Loucy (cell line): ENCODE data around the gene OR6C70.
"Not testable (repeated sequence)": the region's sequence is repeated elsewhere in the genome, so short reads cannot be mapped to it uniquely, and the experiment has no call there.

Experiments used
- H2AFZ ChIP-seq: fragments of 200-600 bp; sonication (generic); 2 replicates; pipeline ENCODE4 v1.6.0; 2016; ENCODE audit warnings: antibody characterized with exemption, mild to moderate bottlenecking, low read length, moderate library complexity
- H3F3A ChIP-seq: fragments of 200-600 bp; 2 replicates; pipeline ENCODE4 v1.6.0; 2016; ENCODE audit warnings: antibody characterized with exemption, low read depth, mild to moderate bottlenecking
- H3K27me3 ChIP-seq: fragments of 200-600 bp; sonication (generic); 2 replicates; pipeline ENCODE4 v1.6.1; 2014; ENCODE audit warnings: low read length, mild to moderate bottlenecking; ENCODE audit not compliant: insufficient read depth, poor library complexity, severe bottlenecking
- H3K36me3 ChIP-seq: fragments of 200-600 bp; sonication (generic); 2 replicates; pipeline ENCODE4 v1.6.1; 2016; ENCODE audit warnings: low read length; ENCODE audit not compliant: insufficient read depth
- H3K4me1 ChIP-seq: fragments of 200-600 bp; sonication (generic); 2 replicates; pipeline ENCODE4 v1.5.1; 2014; ENCODE audit warnings: low read length, mild to moderate bottlenecking; ENCODE audit not compliant: insufficient read depth, poor library complexity, severe bottlenecking
- H3K4me2 ChIP-seq: fragments of 200-600 bp; sonication (generic); 2 replicates; pipeline ENCODE4 v1.6.0; 2014; ENCODE audit warnings: antibody characterized with exemption, low read length, low read depth, mild to moderate bottlenecking; ENCODE audit not compliant: poor library complexity, severe bottlenecking
- H3K4me3 ChIP-seq: fragments of 200-600 bp; sonication (generic); 2 replicates; pipeline ENCODE4 v1.5.1; 2014; ENCODE audit warnings: low read length, mild to moderate bottlenecking, mixed read lengths; ENCODE audit not compliant: poor library complexity, severe bottlenecking
- H3K79me2 ChIP-seq: fragments of 200-600 bp; sonication (generic); 2 replicates; pipeline ENCODE4 v1.6.1; 2014; ENCODE audit warnings: low read length; ENCODE audit not compliant: insufficient read depth
- H3K9ac ChIP-seq: fragments of 200-600 bp; sonication (generic); 2 replicates; pipeline ENCODE4 v1.6.0; 2014; ENCODE audit warnings: mild to moderate bottlenecking, low read depth, low read length, moderate library complexity; ENCODE audit not compliant: poor library complexity, severe bottlenecking
- H3K9me2 ChIP-seq: fragments of 200-600 bp; sonication (generic); replicated peaks from 2 replicates; pipeline ENCODE4 v1.6.1; 2016; ENCODE audit warnings: low read depth, low read length, mixed read lengths
- H3K9me3 ChIP-seq: fragments of 200-600 bp; sonication (generic); 2 replicates; pipeline ENCODE4 v1.6.1; 2014; ENCODE audit warnings: mild to moderate bottlenecking, antibody characterized with exemption, low read length, low read depth; ENCODE audit not compliant: insufficient read depth
- H4K20me1 ChIP-seq: fragments of 200-600 bp; sonication (generic); 2 replicates; pipeline ENCODE4 v1.6.0; 2014; ENCODE audit warnings: antibody characterized with exemption, low read length, mild to moderate bottlenecking; ENCODE audit not compliant: insufficient read depth, poor library complexity, severe bottlenecking
- EZH2phosphoT487 ChIP-seq: fragments of 200-600 bp; IDR thresholded peaks from 2 replicates; pipeline ENCODE4 v1.6.1; 2018; ENCODE audit warnings: antibody characterized with exemption, mild to moderate bottlenecking, moderate library complexity, borderline replicate concordance
- TF ChIP-seq, protein P1 (sequence below): fragments of 200-600 bp; sonication (generic); conservative IDR thresholded peaks from 2 replicates; pipeline ENCODE4 v1.5.1; 2014; ENCODE audit warnings: mild to moderate bottlenecking, antibody characterized with exemption, low read length

The OR6C70 gene

DNA sequence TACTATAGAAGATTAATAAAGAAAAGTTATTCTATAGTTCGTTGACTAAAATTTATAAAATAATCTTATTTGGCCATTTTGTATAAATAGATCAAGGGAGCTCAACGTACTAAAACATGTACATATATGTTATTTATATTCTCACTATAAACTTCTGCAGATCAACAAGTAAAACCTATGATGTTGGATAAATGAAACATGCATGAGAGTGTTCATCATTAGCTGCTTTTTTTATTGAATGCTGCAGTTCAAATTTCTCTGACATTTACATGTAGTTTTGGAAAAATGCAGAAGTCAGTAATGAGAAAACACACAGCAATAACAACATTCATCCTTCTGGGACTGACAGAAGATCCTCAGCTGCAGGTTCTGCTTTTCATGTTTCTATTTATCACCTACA is 22.1 kb upstream of the OR6C70 start, which contains the start of gene OR6C68:
Gene OR6C68 (plus strand): TSS at position 301 of the 400 bp plus-strand sequence. CDS start 0 bp downstream, at position 301.
- no peak within 1 kb of the TSS for H3K9ac ChIP-seq
- H3K4me3 ChIP-seq = no peak within 1 kb of the TSS
- no peaks in the 10 kb centered on the region for H3K4me1 ChIP-seq
- no peaks in the 10 kb centered on the region for H3K79me2 ChIP-seq
- H3F3A ChIP-seq = no peaks in the 10 kb centered on the region
- H3K9me3 ChIP-seq = no peaks in the 10 kb centered on the region
- H2AFZ ChIP-seq = no peak within 1 kb of the TSS
- no peaks in the 10 kb centered on the region for H3K9me2 ChIP-seq
- no peaks in the 10 kb centered on the region for H3K36me3 ChIP-seq
- TF ChIP-seq EZH2phosphoT487 = no peak
- TF ChIP-seq, protein P1, sequence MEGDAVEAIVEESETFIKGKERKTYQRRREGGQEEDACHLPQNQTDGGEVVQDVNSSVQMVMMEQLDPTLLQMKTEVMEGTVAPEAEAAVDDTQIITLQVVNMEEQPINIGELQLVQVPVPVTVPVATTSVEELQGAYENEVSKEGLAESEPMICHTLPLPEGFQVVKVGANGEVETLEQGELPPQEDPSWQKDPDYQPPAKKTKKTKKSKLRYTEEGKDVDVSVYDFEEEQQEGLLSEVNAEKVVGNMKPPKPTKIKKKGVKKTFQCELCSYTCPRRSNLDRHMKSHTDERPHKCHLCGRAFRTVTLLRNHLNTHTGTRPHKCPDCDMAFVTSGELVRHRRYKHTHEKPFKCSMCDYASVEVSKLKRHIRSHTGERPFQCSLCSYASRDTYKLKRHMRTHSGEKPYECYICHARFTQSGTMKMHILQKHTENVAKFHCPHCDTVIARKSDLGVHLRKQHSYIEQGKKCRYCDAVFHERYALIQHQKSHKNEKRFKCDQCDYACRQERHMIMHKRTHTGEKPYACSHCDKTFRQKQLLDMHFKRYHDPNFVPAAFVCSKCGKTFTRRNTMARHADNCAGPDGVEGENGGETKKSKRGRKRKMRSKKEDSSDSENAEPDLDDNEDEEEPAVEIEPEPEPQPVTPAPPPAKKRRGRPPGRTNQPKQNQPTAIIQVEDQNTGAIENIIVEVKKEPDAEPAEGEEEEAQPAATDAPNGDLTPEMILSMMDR = no peak
- H3K4me2 ChIP-seq = no peak within 1 kb of the TSS
- no peaks in the 10 kb centered on the region for H3K27me3 ChIP-seq
- no peaks in the 10 kb centered on the region for H4K20me1 ChIP-seq

DNA sequence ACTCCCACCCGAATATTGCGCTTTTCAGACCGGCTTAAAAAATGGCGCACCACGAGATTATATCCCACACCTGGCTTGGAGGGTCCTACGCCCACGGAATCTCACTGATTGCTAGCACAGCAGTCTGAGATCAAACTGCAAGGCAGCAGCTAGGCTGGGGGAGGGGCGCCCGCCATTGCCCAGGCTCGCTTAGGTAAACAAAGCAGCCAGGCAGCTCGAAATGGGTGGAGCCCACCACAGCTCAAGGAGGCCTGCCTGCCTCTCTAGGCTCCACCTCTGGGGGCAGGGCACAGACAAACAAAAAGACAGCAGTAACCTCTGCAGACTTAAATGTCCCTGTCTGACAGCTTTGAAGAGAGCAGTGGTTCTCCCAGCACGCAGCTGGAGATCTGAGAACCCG is 14.3 kb upstream of the OR6C70 start:
- H3K27me3 ChIP-seq, H3K79me2 ChIP-seq: not testable (repeated sequence)

DNA sequence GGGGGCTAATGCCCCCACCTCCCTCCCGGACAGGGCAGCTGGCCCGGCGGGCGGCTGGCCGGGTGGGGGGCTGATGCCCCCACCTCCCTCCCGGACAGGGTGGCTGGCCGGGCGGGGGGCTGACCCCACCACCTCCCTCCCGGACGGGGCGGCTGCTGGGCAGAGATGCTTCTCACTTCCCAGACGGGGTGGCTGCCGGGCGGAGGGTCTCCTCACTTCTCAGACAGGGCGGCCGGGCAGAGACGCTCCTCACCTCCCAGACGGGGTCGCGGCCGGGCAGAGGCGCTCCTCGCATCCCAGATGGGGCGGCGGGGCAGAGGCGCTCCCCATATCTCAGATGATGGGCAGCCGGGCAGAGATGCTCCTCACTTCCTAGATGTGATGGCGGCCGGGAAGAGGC is 9.2 kb upstream of the OR6C70 start:
- not testable (repeated sequence) for H3K79me2 ChIP-seq, H3K4me3 ChIP-seq, H2AFZ ChIP-seq, H3K27me3 ChIP-seq, H3K9me3 ChIP-seq, H3F3A ChIP-seq, H3K9me2 ChIP-seq, H4K20me1 ChIP-seq, H3K9ac ChIP-seq, H3K36me3 ChIP-seq, H3K4me1 ChIP-seq, H3K4me2 ChIP-seq

More for the DNA sequence above, 14.3 kb upstream of the OR6C70 start:
- not testable (repeated sequence) for H3K9me3 ChIP-seq, H4K20me1 ChIP-seq, H2AFZ ChIP-seq, H3K4me2 ChIP-seq, H3K9me2 ChIP-seq, H3K36me3 ChIP-seq, H3K4me1 ChIP-seq, H3K4me3 ChIP-seq, H3K9ac ChIP-seq, H3F3A ChIP-seq

DNA sequence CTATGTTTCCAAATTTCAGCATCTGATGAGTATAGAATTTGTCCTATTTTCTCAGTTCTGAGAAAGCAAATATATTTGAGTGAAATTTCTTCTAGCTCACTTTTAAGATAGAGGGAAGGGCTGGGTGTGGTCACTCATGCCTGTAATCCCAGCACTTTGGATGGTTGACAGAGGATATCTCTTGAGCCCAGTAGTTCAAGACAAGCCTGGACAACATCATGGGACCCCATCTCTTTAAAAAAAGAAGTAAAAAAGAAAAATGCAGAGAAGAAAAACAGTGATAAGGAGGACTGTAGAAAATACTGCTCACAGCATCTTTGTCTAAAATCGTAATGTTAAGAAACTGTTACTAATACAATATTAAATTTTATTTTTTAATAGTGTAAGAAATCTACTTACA is 2.3 kb upstream of the OR6C70 start:
- Histone ChIP-seq H3K9me2 (no peaks in the 10 kb centered on the region), H3K4me2 (no peak overlapping the region), H3K4me3 (no peak overlapping the region), H3F3A (no peaks in the 10 kb centered on the region), H3K9me3 (no peaks in the 10 kb centered on the region), H3K36me3 (no peaks in the 10 kb centered on the region), H3K27me3 (no peaks in the 10 kb centered on the region), H3K9ac (no peak overlapping the region), H4K20me1 (no peaks in the 10 kb centered on the region), H2AFZ (no peak overlapping the region), H3K4me1 (no peaks in the 10 kb centered on the region), H3K79me2 (no peaks in the 10 kb centered on the region)
- TF ChIP-seq, protein P1 = no peak
- no peak for TF ChIP-seq EZH2phosphoT487
